ENCODE measurements around the gene GNAS-AS1.

DNA sequence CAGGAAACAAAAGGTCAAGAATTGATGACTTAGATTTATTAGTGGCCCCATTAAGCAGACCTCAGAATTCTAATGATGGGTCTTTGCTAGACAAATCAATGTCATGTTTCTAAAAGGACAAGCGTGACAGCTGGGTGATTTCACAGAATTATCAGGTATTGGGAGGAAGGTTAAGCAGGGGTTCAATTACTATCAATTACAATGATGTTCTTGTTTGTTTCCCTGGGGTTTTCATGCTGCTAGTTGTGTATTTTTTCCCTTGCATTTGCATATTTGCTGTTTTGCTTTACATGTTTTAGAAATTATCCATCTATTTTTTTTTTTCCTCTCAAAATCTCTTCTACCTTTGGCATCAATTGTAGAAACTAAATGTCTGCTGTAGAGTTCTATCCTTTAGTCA, 29.7 kb upstream of the GNAS-AS1 start:
- TF ChIP-seq POLR2A (IDR thresholded peaks at IDR 0.05; ENCODE audit: extremely low read depth, insufficient read length): no peak
- TF ChIP-seq, protein P1, sequence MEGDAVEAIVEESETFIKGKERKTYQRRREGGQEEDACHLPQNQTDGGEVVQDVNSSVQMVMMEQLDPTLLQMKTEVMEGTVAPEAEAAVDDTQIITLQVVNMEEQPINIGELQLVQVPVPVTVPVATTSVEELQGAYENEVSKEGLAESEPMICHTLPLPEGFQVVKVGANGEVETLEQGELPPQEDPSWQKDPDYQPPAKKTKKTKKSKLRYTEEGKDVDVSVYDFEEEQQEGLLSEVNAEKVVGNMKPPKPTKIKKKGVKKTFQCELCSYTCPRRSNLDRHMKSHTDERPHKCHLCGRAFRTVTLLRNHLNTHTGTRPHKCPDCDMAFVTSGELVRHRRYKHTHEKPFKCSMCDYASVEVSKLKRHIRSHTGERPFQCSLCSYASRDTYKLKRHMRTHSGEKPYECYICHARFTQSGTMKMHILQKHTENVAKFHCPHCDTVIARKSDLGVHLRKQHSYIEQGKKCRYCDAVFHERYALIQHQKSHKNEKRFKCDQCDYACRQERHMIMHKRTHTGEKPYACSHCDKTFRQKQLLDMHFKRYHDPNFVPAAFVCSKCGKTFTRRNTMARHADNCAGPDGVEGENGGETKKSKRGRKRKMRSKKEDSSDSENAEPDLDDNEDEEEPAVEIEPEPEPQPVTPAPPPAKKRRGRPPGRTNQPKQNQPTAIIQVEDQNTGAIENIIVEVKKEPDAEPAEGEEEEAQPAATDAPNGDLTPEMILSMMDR (IDR thresholded peaks at IDR 0.05; ENCODE audit: low read depth, low read length): no peak
- TF ChIP-seq, protein P2, sequence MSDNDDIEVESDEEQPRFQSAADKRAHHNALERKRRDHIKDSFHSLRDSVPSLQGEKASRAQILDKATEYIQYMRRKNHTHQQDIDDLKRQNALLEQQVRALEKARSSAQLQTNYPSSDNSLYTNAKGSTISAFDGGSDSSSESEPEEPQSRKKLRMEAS (IDR thresholded peaks at IDR 0.05; ENCODE audit: low read depth, low read length): no peak

Measured in NB4 (cell line).